ENCODE results near the gene GCAT. TPM values are rescaled to one million over a fixed set of nuclear protein-coding genes. Genes with fewer than 3 reads are reported as not detected.

GCAT gene
- total RNA-seq, 3 donors from 2014 or later = 17.3 to 23.7 (median 21.6) TPM

- H3K9me3 ChIP-seq = no peaks in the 10 kb centered on the region
- TF ChIP-seq POLR2AphosphoS5 (IDR thresholded peaks at IDR 0.05) (peak; percentile 81 to 97 (median 90)), POLR2A (IDR thresholded peaks at IDR 0.05) (peak; percentile 82), CTCF (IDR thresholded peaks at IDR 0.05) (no peak)
- DNase-seq (ENCODE audit: low spot score in 2 of 2) = peak; percentile 86 to 91
- no peaks in the 10 kb centered on the region for H3K27me3 ChIP-seq
- peak within 1 kb of the TSS; percentile 88 to 93 for H3K27ac ChIP-seq
- intact Hi-C loops (cut with DNase I; ENCODE audit: low total_unique reads) = no loop called here
- H3K4me1 ChIP-seq = peaks cover 0 to 7% of the 10 kb centered on the region in 2 donors
- no peaks in the 10 kb centered on the region for H3K36me3 ChIP-seq
- peak within 1 kb of the TSS; percentile 69 to 80 (median 77) for H3K4me3 ChIP-seq
Observed at GRCh38 chr22:37849089-37849751, 41.5 kb downstream of the GCAT start, which contains the start of gene EIF3L. Gene EIF3L, plus strand, starts transcription at chr22:37849419. Its CDS starts 31 bp downstream, at chr22:37849450.

GRCh38 chr22:37850801-37851200 lies 43.1 kb downstream of the GCAT start:
- H3K27ac ChIP-seq = no peak overlapping the region
- H3K36me3 ChIP-seq = no peaks in the 10 kb centered on the region
- TF ChIP-seq CTCF (IDR thresholded peaks at IDR 0.05) (no peak), POLR2A (IDR thresholded peaks at IDR 0.05) (no peak), POLR2AphosphoS5 (IDR thresholded peaks at IDR 0.05) (no peak)
- H3K9me3 ChIP-seq = no peaks in the 10 kb centered on the region
- peaks cover 0 to 7% of the 10 kb centered on the region in 2 donors for H3K4me1 ChIP-seq
- DNase-seq (ENCODE audit: low spot score in 2 of 2) = no peak
- intact Hi-C loops (cut with DNase I; ENCODE audit: low total_unique reads) = no loop called here
- no peak overlapping the region for H3K4me3 ChIP-seq
- H3K27me3 ChIP-seq = no peaks in the 10 kb centered on the region

GRCh38 chr22:37852418-37852817 lies 44.7 kb downstream of the GCAT start:
- Histone ChIP-seq H3K36me3 (no peaks in the 10 kb centered on the region), H3K27me3 (no peaks in the 10 kb centered on the region), H3K27ac (no peak overlapping the region), H3K9me3 (no peaks in the 10 kb centered on the region), H3K4me1 (peaks cover 0 to 7% of the 10 kb centered on the region in 2 donors), H3K4me3 (no peak overlapping the region)
- no peak for DNase-seq (ENCODE audit: low spot score in 2 of 2)
- no peak for TF ChIP-seq POLR2AphosphoS5 (IDR thresholded peaks at IDR 0.05)
- intact Hi-C loops (cut with DNase I; ENCODE audit: low total_unique reads) = no loop called here

GRCh38 chr22:37854946-37855345 lies 47.2 kb downstream of the GCAT start:
- no peak for DNase-seq (ENCODE audit: low spot score in 2 of 2)
- H3K9me3 ChIP-seq = no peaks in the 10 kb centered on the region
- no peaks in the 10 kb centered on the region for H3K36me3 ChIP-seq
- no peaks in the 10 kb centered on the region for H3K27me3 ChIP-seq
- peaks cover 0 to 7% of the 10 kb centered on the region in 2 donors for H3K4me1 ChIP-seq
- no peak overlapping the region for H3K4me3 ChIP-seq
- H3K27ac ChIP-seq = no peak overlapping the region
- no peak for TF ChIP-seq CTCF (IDR thresholded peaks at IDR 0.05)
- no peak for TF ChIP-seq POLR2A (IDR thresholded peaks at IDR 0.05)
- no peak for TF ChIP-seq POLR2AphosphoS5 (IDR thresholded peaks at IDR 0.05)
- intact Hi-C loops (cut with DNase I; ENCODE audit: low total_unique reads) = no loop called here

GRCh38 chr22:37855462-37855861 lies 47.7 kb downstream of the GCAT start:
- Histone ChIP-seq H3K36me3 (no peaks in the 10 kb centered on the region), H3K27ac (no peak overlapping the region), H3K4me1 (peaks cover 0 to 2% of the 10 kb centered on the region in 2 donors), H3K9me3 (no peaks in the 10 kb centered on the region), H3K4me3 (no peak overlapping the region), H3K27me3 (no peaks in the 10 kb centered on the region)
- intact Hi-C loops (cut with DNase I; ENCODE audit: low total_unique reads) = no loop called here
- TF ChIP-seq POLR2A (IDR thresholded peaks at IDR 0.05) = no peak
- TF ChIP-seq POLR2AphosphoS5 (IDR thresholded peaks at IDR 0.05) = no peak
- TF ChIP-seq CTCF (IDR thresholded peaks at IDR 0.05) = no peak
- DNase-seq (ENCODE audit: low spot score in 2 of 2) = no peak
